Omental fat pad (tissue), 4 donors: ENCODE results near the gene ZBTB2. TPM values are rescaled to one million over a fixed set of nuclear protein-coding genes. Genes with fewer than 3 reads are reported as not detected.
"Not testable (repeated sequence)": the region's sequence is repeated elsewhere in the genome, so short reads cannot be mapped to it uniquely, and the experiment has no call there.

Experiments
- ATAC-seq: fragments of 150-250 bp; one replicate; pipeline ENCODE4 v1.9.1; 2016; ENCODE audit warnings: mild to moderate bottlenecking, moderate library complexity; ENCODE audit not compliant: low FRiP score
- DNase-seq: peaks from one replicate; pipeline ENCODE4 v3.0.0-alpha.2; 2019; ENCODE audit warnings: low spot score
- total RNA-seq, 4 donors: library from RNA; depleted of rRNA; stranded (reverse); fragments of >200 nt; gene quantifications; one replicate each; pipeline ENCODE4 v1.1.0, GENCODE V29; 2016
- TF ChIP-seq, protein P1 (sequence below), 3 donors: fragments of 450-650 bp; IDR thresholded peaks; one replicate each; pipeline ENCODE4 v1.5.1; 2016 to 2017; ENCODE audit warnings: antibody characterized with exemption in 3 of 3, mild to moderate bottlenecking in 3 of 3, moderate library complexity in 2 of 3

ZBTB2 gene
- total RNA-seq, 4 donors from 2014 or later, result 9.3 to 27.1 (median 16.6) TPM

DNA sequence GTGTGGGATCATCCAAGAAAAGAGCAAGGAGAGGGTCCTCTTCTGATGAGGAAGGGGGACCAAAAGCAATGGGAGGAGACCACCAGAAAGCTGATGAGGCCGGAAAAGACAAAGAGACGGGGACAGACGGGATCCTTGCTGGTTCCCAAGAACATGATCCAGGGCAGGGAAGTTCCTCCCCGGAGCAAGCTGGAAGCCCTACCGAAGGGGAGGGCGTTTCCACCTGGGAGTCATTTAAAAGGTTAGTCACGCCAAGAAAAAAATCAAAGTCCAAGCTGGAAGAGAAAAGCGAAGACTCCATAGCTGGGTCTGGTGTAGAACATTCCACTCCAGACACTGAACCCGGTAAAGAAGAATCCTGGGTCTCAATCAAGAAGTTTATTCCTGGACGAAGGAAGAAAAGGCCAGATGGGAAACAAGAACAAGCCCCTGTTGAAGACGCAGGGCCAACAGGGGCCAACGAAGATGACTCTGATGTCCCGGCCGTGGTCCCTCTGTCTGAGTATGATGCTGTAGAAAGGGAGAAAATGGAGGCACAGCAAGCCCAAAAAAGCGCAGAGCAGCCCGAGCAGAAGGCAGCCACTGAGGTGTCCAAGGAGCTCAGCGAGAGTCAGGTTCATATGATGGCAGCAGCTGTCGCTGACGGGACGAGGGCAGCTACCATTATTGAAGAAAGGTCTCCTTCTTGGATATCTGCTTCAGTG lies 40.8 kb downstream of the ZBTB2 start:
- TF ChIP-seq, protein P1, sequence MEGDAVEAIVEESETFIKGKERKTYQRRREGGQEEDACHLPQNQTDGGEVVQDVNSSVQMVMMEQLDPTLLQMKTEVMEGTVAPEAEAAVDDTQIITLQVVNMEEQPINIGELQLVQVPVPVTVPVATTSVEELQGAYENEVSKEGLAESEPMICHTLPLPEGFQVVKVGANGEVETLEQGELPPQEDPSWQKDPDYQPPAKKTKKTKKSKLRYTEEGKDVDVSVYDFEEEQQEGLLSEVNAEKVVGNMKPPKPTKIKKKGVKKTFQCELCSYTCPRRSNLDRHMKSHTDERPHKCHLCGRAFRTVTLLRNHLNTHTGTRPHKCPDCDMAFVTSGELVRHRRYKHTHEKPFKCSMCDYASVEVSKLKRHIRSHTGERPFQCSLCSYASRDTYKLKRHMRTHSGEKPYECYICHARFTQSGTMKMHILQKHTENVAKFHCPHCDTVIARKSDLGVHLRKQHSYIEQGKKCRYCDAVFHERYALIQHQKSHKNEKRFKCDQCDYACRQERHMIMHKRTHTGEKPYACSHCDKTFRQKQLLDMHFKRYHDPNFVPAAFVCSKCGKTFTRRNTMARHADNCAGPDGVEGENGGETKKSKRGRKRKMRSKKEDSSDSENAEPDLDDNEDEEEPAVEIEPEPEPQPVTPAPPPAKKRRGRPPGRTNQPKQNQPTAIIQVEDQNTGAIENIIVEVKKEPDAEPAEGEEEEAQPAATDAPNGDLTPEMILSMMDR (IDR thresholded peaks at IDR 0.05), result no peak
- no peak for DNase-seq
- ATAC-seq, result no peak

DNA sequence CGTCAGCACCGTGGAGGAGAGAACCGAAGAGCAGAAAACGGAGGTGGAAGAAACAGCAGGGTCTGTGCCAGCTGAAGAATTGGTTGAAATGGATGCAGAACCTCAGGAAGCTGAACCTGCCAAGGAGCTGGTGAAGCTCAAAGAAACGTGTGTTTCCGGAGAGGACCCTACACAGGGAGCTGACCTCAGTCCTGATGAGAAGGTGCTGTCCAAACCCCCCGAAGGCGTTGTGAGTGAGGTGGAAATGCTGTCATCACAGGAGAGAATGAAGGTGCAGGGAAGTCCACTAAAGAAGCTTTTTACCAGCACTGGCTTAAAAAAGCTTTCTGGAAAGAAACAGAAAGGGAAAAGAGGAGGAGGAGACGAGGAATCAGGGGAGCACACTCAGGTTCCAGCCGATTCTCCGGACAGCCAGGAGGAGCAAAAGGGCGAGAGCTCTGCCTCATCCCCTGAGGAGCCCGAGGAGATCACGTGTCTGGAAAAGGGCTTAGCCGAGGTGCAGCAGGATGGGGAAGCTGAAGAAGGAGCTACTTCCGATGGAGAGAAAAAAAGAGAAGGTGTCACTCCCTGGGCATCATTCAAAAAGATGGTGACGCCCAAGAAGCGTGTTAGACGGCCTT lies 41.6 kb downstream of the ZBTB2 start:
- DNase-seq, result no peak
- TF ChIP-seq, protein P1 (IDR thresholded peaks at IDR 0.05), result no peak
- no peak for ATAC-seq

GRCh38 chr6:151342750-151343149 lies 48.6 kb downstream of the ZBTB2 start:
- not testable (repeated sequence) for ATAC-seq, DNase-seq

GRCh38 chr6:151341476-151342195 lies 49.7 kb downstream of the ZBTB2 start:
- no peak for DNase-seq
- TF ChIP-seq, protein P1 (IDR thresholded peaks at IDR 0.05), result no peak
- ATAC-seq, result no peak

- TF ChIP-seq, protein P1 (IDR thresholded peaks at IDR 0.05), result no peak
- no peak for DNase-seq
- no peak for ATAC-seq
These were observed 51.0 kb downstream of the ZBTB2 start for GRCh38 chr6:151340219-151340978.

DNA sequence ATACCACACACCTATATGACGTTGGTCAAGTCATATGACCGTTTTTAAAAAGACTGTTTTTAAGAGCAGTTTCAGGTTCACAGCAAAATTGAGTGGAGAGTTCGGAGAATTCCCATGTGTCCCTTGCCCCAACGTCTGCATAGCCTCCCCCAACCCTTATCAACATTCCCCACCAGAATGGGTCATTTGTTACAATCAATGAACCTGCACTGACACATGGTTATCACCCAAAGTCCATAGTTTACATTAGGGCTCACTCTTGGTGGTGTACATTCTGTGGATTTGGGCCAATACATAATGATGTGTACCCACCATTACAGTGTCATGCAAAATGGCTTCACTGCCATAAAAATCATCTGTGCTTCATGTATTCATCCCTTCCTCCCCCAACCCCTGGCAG lies 52.0 kb downstream of the ZBTB2 start:
- TF ChIP-seq, protein P1 (IDR thresholded peaks at IDR 0.05), result no peak
- ATAC-seq (no peak), DNase-seq (no peak)

DNA sequence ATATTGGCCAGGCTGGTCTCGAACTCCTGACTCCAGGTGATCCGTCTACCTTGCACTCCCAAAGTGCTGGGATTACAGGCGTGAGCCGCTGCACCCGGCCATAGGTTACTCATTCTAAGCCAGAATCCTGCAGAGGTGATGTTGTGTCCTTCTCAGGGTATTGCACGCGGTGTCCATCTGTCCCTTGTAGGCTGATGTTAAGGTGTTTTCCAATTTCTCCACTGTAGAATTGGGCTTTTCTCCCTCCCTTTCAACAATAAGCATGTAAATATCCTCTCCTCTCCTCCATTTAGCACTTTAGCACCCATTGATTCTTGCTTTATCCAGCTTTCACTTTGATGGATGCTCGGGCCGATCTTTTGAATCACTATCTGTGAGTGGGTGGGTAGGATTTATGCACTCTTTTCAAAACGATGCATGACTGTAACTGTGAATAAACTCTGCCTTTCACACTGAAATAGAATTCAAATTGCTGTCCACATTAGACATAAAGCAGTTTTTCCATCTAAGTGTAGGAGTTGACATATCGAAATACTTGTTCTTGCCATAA lies 52.6 kb downstream of the ZBTB2 start:
- TF ChIP-seq, protein P1 (IDR thresholded peaks at IDR 0.05), result no peak
- ATAC-seq (no peak), DNase-seq (no peak)
